Esophagus muscularis mucosa (tissue), 4 donors: ENCODE data around the gene TRPC3.

Source experiments
- CTCF ChIP-seq, 3 experiments: fragments of 200-600 bp in 2 of 3; fragments of 450-650 bp in 1 of 3; sonication (generic) in 2 of 3; IDR thresholded peaks; one replicate each; pipeline ENCODE4 v1.5.1; 2017 to 2019; ENCODE audit warnings: antibody characterized with exemption in 3 of 3, mild to moderate bottlenecking in 2 of 3, moderate library complexity in 1 of 3
- EP300 ChIP-seq: sonication (generic); formaldehyde crosslinking; IDR thresholded peaks from one replicate; pipeline ENCODE4 v1.6.1; 2017; ENCODE audit warnings: antibody characterized with exemption
- POLR2A ChIP-seq: fragments of 450-650 bp; IDR thresholded peaks from one replicate; pipeline ENCODE4 v1.6.1; 2017; ENCODE audit warnings: antibody characterized with exemption, moderate library complexity, mild to moderate bottlenecking, low read depth
- POLR2AphosphoS5 ChIP-seq, 2 donors: sonication (generic); formaldehyde crosslinking; IDR thresholded peaks; one replicate each; pipeline ENCODE4 v1.6.1; 2017; ENCODE audit warnings: antibody characterized with exemption in 2 of 2

GRCh38 chr4:121869841-121870822 is 81.7 kb downstream of the TRPC3 start, which contains the start of gene BBS7:
- TF ChIP-seq CTCF (IDR thresholded peaks at IDR 0.05) = no peak
- peak; percentile 57 for TF ChIP-seq POLR2A
- no peak for TF ChIP-seq EP300
- peak; percentile 92 to 94 for TF ChIP-seq POLR2AphosphoS5 (IDR thresholded peaks at IDR 0.05)
